Subcutaneous abdominal adipose tissue (tissue), 5 donors: ENCODE results near the gene CREBBP.
"Not testable (repeated sequence)": the region's sequence is repeated elsewhere in the genome, so short reads cannot be mapped to it uniquely, and the experiment has no call there.

ENCODE experiments used
- H3K27ac ChIP-seq: one replicate; pipeline ENCODE4 v1.7.0; 2013; ENCODE audit warnings: low read depth, mild to moderate bottlenecking, inconsistent platforms, low read length, moderate library complexity
- H3K27me3 ChIP-seq, 5 donors: one replicate each; pipeline ENCODE4 v1.7.0; 2013; ENCODE audit warnings: low read length in 5 of 5, inconsistent platforms in 1 of 5; ENCODE audit not compliant: control insufficient read depth in 5 of 5, insufficient read depth in 4 of 5
- H3K36me3 ChIP-seq, 5 donors: one replicate each; pipeline ENCODE4 v1.7.0; 2013; ENCODE audit warnings: low read length in 5 of 5; ENCODE audit not compliant: control insufficient read depth in 5 of 5, insufficient read depth in 5 of 5
- H3K4me1 ChIP-seq, 5 donors: one replicate each; pipeline ENCODE4 v1.7.0; 2013; ENCODE audit warnings: low read length in 5 of 5, mild to moderate bottlenecking in 3 of 5, moderate library complexity in 1 of 5; ENCODE audit not compliant: control insufficient read depth in 5 of 5, insufficient read depth in 5 of 5
- H3K4me3 ChIP-seq, 5 donors: one replicate each; pipeline ENCODE4 v1.7.0; 2013; ENCODE audit warnings: low read length in 5 of 5, low read depth in 1 of 5
- H3K9ac ChIP-seq, 5 donors: one replicate each; pipeline ENCODE4 v1.7.0; 2013; ENCODE audit warnings: low read length in 5 of 5, mild to moderate bottlenecking in 4 of 5, moderate library complexity in 3 of 5
- H3K9me3 ChIP-seq, 5 donors: one replicate each; pipeline ENCODE4 v1.7.0; 2013; ENCODE audit warnings: low read length in 5 of 5; ENCODE audit not compliant: control insufficient read depth in 5 of 5
- donor health status: healthy.
- donor health status: healthy.
- donor health status: healthy.
- donor health status: healthy.
- donor health status: healthy.

CREBBP gene

DNA sequence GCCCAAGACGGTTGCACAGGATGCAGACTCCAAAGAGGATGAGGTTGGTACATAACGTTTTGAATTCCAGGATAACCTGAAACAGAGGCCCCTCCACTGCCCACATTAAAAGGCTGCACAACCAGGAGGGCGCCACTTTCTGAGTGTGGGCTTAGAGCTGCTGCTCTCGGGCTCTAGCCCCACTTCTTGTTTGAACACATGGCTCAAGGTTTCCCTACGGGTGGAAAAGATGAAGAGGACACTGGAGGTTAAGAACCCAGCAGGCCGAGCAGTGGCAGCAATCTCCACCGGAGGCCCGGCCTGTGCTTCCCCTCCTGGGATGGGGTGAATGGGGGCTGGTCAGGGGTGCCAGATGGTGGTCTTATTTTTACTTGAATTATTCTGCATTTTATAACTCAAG, 155.2 kb downstream of the CREBBP start:
- Histone ChIP-seq H3K27ac (no peak overlapping the region), H3K9me3 (no peaks in the 10 kb centered on the region), H3K4me3 (no peak overlapping the region), H3K4me1 (no peaks in the 10 kb centered on the region), H3K36me3 (peaks cover 3 to 40% (median 34%) of the 10 kb centered on the region in 5 donors), H3K27me3 (no peaks in the 10 kb centered on the region), H3K9ac (no peak overlapping the region)

DNA sequence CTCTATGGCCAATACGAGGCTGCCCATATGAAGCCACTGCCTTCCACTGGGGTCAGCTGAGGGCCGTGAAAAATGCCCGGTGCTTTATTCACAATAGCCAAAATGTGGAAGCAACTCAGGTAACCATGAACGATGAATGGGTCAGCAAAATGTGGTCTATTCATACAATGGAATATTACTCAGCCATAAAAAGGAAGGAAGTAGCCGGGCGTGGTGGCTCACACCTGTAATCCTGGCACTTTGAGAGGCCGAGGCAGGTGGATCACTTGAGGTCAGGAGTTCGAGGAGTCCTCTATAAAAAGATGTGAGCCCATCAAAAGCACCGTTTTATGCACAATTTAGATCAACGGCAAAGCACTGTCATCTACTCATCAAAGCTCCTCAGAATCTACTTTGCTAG, 158.0 kb downstream of the CREBBP start:
- Histone ChIP-seq H3K4me1 (peaks cover 0 to 10% (median 7%) of the 10 kb centered on the region in 5 donors), H3K9me3 (no peaks in the 10 kb centered on the region), H3K27me3 (no peaks in the 10 kb centered on the region)

DNA sequence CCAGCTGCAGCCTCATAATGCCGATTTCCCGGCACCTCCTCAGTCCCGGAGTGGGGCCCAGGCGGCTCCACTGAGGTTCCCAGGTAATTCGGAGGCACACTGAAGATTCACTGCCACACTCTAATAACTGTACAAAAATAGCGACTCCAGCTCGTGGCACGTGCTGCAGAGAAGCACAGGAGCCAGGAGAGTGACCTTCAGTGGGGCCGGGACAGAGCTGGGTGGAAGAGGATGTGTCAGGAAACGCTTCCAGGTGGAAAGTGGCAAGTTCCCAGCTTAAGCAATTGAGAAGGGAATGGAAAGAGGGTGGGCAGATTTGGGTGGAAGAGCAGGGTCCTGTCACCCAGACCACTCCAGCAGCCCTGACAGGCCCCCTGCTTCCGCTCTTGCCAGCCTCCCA, 160.1 kb downstream of the CREBBP start:
- Histone ChIP-seq H3K9ac (no peak overlapping the region), H3K27me3 (no peaks in the 10 kb centered on the region), H3K4me1 (peaks cover 0 to 20% (median 17%) of the 10 kb centered on the region in 5 donors), H3K4me3 (no peak overlapping the region), H3K36me3 (no peaks in the 10 kb centered on the region), H3K9me3 (no peaks in the 10 kb centered on the region), H3K27ac (no peak overlapping the region)

More for the DNA sequence above, 158.0 kb downstream of the CREBBP start:
- H3K9ac ChIP-seq: no peak overlapping the region
- no peak overlapping the region for H3K4me3 ChIP-seq
- H3K27ac ChIP-seq: no peak overlapping the region
- peaks cover 3 to 13% (median 8%) of the 10 kb centered on the region in 5 donors for H3K36me3 ChIP-seq

DNA sequence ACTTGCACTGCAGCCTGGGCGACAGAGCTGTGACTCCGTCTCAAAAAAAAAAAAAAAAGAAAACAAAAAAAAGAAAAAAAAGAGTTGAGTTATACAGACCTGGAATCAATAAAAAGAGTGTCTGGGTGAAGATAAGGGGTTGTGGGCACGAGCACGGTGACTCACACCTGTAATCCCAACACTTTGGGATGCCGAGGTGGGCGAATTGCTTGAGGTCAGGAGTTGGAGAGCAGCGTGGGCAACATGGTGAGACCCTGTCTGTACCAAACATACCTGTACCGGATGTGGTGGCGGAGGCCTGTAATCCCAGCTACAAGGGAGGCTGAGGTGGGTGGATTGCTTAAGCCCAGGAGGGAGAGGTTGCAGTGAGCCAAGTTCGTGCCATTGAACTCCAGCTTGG, 161.9 kb downstream of the CREBBP start:
- no peaks in the 10 kb centered on the region for H3K27me3 ChIP-seq
- no peak overlapping the region for H3K9ac ChIP-seq
- peaks cover 0 to 20% (median 17%) of the 10 kb centered on the region in 5 donors for H3K4me1 ChIP-seq
- H3K36me3 ChIP-seq: peaks cover 0 to 7% (median 2%) of the 10 kb centered on the region in 5 donors
- H3K9me3 ChIP-seq: no peaks in the 10 kb centered on the region
- H3K4me3 ChIP-seq: no peak overlapping the region
- no peak overlapping the region for H3K27ac ChIP-seq

DNA sequence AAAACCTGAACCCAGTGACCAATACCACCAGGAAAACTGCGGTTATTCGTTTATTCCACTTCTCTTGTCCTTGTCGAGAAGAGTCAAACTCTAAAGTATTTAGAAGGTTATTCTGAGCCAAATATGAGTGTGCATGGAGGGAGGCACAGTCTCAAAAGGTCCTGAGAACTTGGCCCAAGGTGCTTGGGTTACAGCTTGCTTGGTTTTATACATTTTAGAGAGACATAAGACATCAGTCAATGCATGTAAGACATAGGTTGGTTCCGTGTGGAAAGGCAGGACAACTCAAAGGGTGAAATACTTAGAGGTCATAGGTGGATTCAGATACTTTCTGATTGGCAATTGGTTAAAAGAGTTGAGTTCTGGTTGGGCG, 162.5 kb downstream of the CREBBP start:
- no peaks in the 10 kb centered on the region for H3K27me3 ChIP-seq
- peaks cover 0 to 20% (median 17%) of the 10 kb centered on the region in 5 donors for H3K4me1 ChIP-seq
- H3K9ac ChIP-seq: peak overlapping the region; percentile 65 to 87 (median 79)
- H3K4me3 ChIP-seq: peak overlapping the region; percentile 76 to 94 (median 85)
- H3K9me3 ChIP-seq: no peaks in the 10 kb centered on the region
- H3K36me3 ChIP-seq: peaks cover 0 to 13% (median 8%) of the 10 kb centered on the region in 5 donors
- peak overlapping the region; percentile 78 for H3K27ac ChIP-seq

DNA sequence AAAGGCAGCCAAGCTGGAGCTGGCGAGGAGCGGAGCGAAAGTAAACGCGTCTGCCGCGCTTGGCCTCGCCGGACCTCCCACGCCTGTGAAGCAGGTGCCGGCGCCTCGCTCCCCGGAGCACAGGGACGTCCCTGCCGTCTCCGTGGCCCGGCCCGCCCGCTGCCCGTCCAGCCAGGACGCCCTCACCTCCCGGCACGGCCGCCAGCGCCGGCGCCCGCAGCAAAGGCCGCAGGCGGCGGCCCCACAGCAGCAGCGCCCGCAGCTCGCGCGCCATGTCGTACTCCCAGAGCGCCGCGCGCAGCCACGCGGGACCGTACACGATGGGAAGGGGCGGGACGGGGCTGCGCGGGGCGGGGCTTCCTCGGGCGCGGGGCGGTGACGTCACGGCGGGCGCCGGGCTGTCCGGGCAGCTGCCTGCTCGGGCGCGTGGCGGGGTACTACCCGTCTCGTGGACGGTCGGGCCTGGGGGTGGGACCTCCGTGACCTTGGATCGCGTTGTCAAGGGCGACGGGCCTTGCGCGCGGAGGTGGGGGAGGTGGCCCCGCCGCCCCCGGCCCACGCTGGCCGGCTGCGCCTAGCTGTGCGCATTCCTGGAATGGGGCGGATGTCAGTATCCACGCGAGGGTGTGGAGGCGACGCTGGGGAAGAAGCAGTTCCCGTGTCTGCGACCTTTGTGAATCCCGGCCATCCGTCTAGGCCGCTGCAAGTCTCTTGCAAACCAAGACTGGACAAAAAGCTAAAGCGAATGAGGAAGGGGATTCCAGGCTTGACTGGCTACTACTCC, 163.1 kb downstream of the CREBBP start, which contains the start of gene TRAP1:
Gene TRAP1, minus strand, starts transcription at position 290 of the 784 bp plus-strand sequence. Its CDS starts 16 bp downstream, at position 274.
- H3K27me3 ChIP-seq: no peaks in the 10 kb centered on the region
- H3K9ac ChIP-seq: peak within 1 kb of the TSS; percentile 75 to 90 (median 87)
- H3K9me3 ChIP-seq: no peaks in the 10 kb centered on the region
- peak within 1 kb of the TSS; percentile 78 for H3K27ac ChIP-seq
- peaks cover 0 to 20% (median 17%) of the 10 kb centered on the region in 5 donors for H3K4me1 ChIP-seq
- peaks cover 0 to 15% (median 8%) of the 10 kb centered on the region in 5 donors for H3K36me3 ChIP-seq
- H3K4me3 ChIP-seq: peak within 1 kb of the TSS; percentile 76 to 94 (median 85)

DNA sequence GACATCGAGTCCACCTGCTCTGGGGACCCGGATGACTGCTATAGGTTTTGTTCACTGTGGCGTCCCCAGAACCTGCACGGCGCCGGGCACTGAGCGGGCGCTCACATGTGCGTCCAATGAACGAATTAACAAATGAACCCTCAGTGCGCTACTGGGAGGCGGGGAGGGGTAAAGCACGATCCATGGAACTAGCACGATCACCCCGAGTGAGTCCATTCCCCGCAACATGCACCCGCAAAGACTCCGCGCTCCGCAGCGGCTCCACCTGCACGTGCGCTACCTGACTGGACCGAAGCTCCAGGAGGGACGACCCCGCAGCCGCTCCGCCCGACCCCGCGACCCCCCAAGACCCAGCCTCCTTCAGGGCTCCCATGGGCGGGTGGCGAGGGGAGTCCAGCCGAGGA, 163.7 kb downstream of the CREBBP start:
- H3K9me3 ChIP-seq: no peaks in the 10 kb centered on the region

DNA sequence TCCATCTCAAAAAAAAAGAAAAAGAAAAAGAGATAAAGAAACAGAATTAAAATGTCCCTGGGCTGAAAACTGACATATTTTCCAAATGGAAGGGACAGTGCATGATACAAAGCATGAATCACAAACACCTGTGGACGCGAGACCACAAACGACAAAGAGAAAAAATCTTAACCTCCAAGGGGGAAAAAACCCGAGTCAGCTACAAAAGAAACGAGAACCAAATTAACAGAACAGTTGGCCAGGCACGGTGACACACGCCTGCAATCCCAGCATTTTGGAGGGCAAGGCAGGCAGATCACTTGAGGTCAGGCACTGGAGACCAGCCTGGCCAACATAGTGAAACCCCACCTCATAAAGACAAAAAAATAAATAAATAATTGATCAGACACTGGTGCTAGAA, 165.1 kb downstream of the CREBBP start:
- H3K9ac ChIP-seq: no peak overlapping the region

More for the DNA sequence above, 163.7 kb downstream of the CREBBP start:
- H3K36me3 ChIP-seq: peaks cover 0 to 15% (median 8%) of the 10 kb centered on the region in 5 donors
- peaks cover 0 to 20% (median 17%) of the 10 kb centered on the region in 5 donors for H3K4me1 ChIP-seq
- H3K27ac ChIP-seq: no peak overlapping the region
- H3K4me3 ChIP-seq: peak overlapping the region; percentile 58 to 94 (median 85)
- peak overlapping the region; percentile 60 to 90 (median 75) for H3K9ac ChIP-seq
- H3K27me3 ChIP-seq: no peaks in the 10 kb centered on the region

DNA sequence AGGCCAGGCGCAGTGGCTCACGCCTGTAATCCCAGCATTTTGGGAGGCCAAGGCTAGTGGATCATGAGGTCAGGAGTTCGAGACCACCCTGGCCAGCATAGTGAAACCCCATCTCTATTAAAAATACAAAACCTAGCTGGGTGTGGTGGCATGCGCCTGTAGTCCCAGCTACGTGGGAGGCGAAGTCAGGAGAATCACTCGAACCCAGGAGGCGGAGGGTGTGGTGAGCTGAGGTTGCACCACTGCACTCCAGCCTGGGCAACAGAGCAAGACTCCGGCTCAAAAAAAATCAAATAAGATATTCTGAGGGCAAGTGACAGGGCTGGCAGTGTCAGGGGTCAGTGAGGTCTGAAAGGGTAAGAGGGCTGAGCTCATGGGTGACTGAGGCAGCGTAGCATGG, 166.1 kb downstream of the CREBBP start:
- not testable (repeated sequence) for H3K9me3 ChIP-seq, H3K27me3 ChIP-seq, H3K4me3 ChIP-seq, H3K27ac ChIP-seq, H3K9ac ChIP-seq
- Histone ChIP-seq H3K36me3 (peaks cover 0 to 15% (median 10%) of the 10 kb centered on the region in 5 donors), H3K4me1 (peaks cover 0 to 20% (median 17%) of the 10 kb centered on the region in 5 donors)

More for the DNA sequence above, 165.1 kb downstream of the CREBBP start:
- Histone ChIP-seq H3K27ac (no peak overlapping the region), H3K36me3 (peaks cover 0 to 15% (median 8%) of the 10 kb centered on the region in 5 donors), H3K9me3 (no peaks in the 10 kb centered on the region), H3K4me3 (no peak overlapping the region), H3K27me3 (no peaks in the 10 kb centered on the region), H3K4me1 (peaks cover 0 to 20% (median 17%) of the 10 kb centered on the region in 5 donors)

DNA sequence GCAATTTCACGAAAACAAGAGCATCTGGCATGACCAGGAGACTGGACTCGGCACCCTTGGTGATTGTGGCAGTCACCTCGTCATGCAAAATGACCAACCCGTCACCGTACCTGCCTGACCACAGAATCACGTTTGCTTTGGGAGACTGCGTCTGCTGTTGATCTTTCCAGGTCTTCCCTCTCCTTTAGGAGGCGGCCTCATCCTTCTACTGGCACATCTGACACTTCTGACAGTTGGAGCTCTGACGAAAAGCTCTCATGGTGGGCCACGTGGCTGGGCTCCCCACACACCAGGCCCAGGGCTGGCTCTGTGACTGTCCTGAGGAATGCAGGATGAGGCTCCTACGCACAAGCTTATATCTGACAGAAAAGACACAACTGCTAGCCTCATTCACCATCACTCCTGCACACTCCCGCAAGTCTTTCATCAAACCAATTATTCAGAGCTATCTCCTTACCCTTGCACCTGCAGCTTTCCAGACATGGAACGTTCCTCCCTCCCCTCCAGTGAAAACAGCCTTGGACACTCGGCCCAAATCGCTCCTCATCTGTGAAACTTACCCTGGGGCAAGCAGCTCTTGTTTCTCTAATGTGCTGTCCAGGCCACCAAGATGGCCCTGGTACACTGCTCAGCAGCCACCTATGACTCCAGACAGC, 166.8 kb downstream of the CREBBP start:
- H3K36me3 ChIP-seq: peaks cover 0 to 15% (median 12%) of the 10 kb centered on the region in 5 donors
- H3K9ac ChIP-seq: no peak overlapping the region
- no peaks in the 10 kb centered on the region for H3K9me3 ChIP-seq
- no peak overlapping the region for H3K4me3 ChIP-seq
- H3K4me1 ChIP-seq: peaks cover 0 to 20% (median 17%) of the 10 kb centered on the region in 5 donors
- H3K27ac ChIP-seq: no peak overlapping the region
- no peaks in the 10 kb centered on the region for H3K27me3 ChIP-seq
